Limb (tissue), 2 donors: ENCODE results near the gene NCOA5.
A peak's percentile ranks its signal among the peaks of the same experiment; 100 is the strongest.

Experiments
- DNase-seq, 2 donors: peaks; one replicate each; pipeline ENCODE4 v3.0.0-alpha.2; 2016; ENCODE audit errors: extremely low spot score in 2 of 2

The NCOA5 gene

GRCh38 chr20:46044896-46045295 is 44.9 kb downstream of the NCOA5 start:
- no peak for DNase-seq

GRCh38 chr20:46043556-46043955 is 46.2 kb downstream of the NCOA5 start:
- no peak for DNase-seq

GRCh38 chr20:46040902-46041535 is 48.7 kb downstream of the NCOA5 start:
- DNase-seq: peak; percentile 30 to 78

GRCh38 chr20:46037036-46037435 is 52.7 kb downstream of the NCOA5 start:
- no peak for DNase-seq

GRCh38 chr20:46036370-46036769 is 53.4 kb downstream of the NCOA5 start:
- no peak for DNase-seq

- DNase-seq: no peak
Measured at GRCh38 chr20:46035713-46036112, 54.0 kb downstream of the NCOA5 start.

GRCh38 chr20:46035253-46035652 is 54.5 kb downstream of the NCOA5 start:
- no peak for DNase-seq

- DNase-seq: no peak
Measured at GRCh38 chr20:46034039-46034438, 55.7 kb downstream of the NCOA5 start.

GRCh38 chr20:46031701-46032254 is 58.0 kb downstream of the NCOA5 start:
- peak in 1 of 2 donors; percentile 48 for DNase-seq

- no peak for DNase-seq
Measured at GRCh38 chr20:46031014-46031569, 58.7 kb downstream of the NCOA5 start.

GRCh38 chr20:46030284-46031013 is 59.3 kb downstream of the NCOA5 start:
- DNase-seq: no peak

- DNase-seq: peak in 1 of 2 donors; percentile 53
Measured at GRCh38 chr20:46028772-46029371, 60.9 kb downstream of the NCOA5 start, which contains the start of gene SLC12A5. SLC12A5 (plus strand) TSS chr20:46029215; CDS start chr20:46029345, 130 bp downstream.

GRCh38 chr20:46028110-46028509 is 61.7 kb downstream of the NCOA5 start:
- no peak for DNase-seq

GRCh38 chr20:46027245-46027853 is 62.4 kb downstream of the NCOA5 start:
- DNase-seq: peak in 1 of 2 donors; percentile 44

GRCh38 chr20:46025376-46025783 is 64.4 kb downstream of the NCOA5 start:
- peak in 1 of 2 donors; percentile 56 for DNase-seq

- DNase-seq: no peak
Measured at GRCh38 chr20:46023999-46024398, 65.8 kb downstream of the NCOA5 start.

GRCh38 chr20:46023148-46023484 is 66.6 kb downstream of the NCOA5 start:
- no peak for DNase-seq

GRCh38 chr20:46022411-46023147 is 67.2 kb downstream of the NCOA5 start:
- DNase-seq: peak in 1 of 2 donors; percentile 71

GRCh38 chr20:46021361-46022359 is 68.1 kb downstream of the NCOA5 start:
- peak in 1 of 2 donors; percentile 81 for DNase-seq

GRCh38 chr20:46020555-46020954 is 69.2 kb downstream of the NCOA5 start:
- DNase-seq: no peak
